Right atrium auricular region (tissue), 2 donors: ENCODE measurements around the gene ARRDC3. TPM values are rescaled to one million over a fixed set of nuclear protein-coding genes. Genes with fewer than 3 reads are reported as not detected.

Experiments
- DNase-seq: peaks from one replicate; pipeline ENCODE4 v3.0.0-alpha.2; 2019; ENCODE audit warnings: low spot score
- H3K27ac ChIP-seq, 2 donors: fragments of 200-600 bp; sonication (generic); 1 replicate in 1 of 2; 2 replicates in 1 of 2; pipeline ENCODE4 v1.5.1; 2016 to 2019
- H3K27me3 ChIP-seq, 2 donors: fragments of 200-600 bp; sonication (generic); one replicate each; pipeline versions ENCODE4 v1.5.1 to v1.6.0; 2017 to 2019
- H3K36me3 ChIP-seq: fragments of 200-600 bp; sonication (generic); one replicate; pipeline ENCODE4 v1.5.1; 2016
- H3K4me1 ChIP-seq, 2 donors: fragments of 200-600 bp; sonication (generic); one replicate each; pipeline versions ENCODE4 v1.5.1 to v1.6.0; 2017 to 2019
- H3K4me3 ChIP-seq, 2 donors: fragments of 200-600 bp; sonication (generic); 1 replicate in 1 of 2; 2 replicates in 1 of 2; pipeline ENCODE4 v1.5.1; 2017 to 2019; ENCODE audit warnings: mild to moderate bottlenecking in 1 of 2, moderate library complexity in 1 of 2
- H3K9me3 ChIP-seq, 2 donors: fragments of 200-600 bp; sonication (generic); one replicate each; pipeline ENCODE4 v1.5.1; 2019
- total RNA-seq, 2 donors: library from RNA; depleted of rRNA; stranded (reverse); fragments of >200 nt; gene quantifications; one replicate each; pipeline ENCODE4 v1.1.0, GENCODE V29; 2016
- TF ChIP-seq, protein P1 (sequence below), 2 donors: fragments of 200-600 bp; sonication (generic); IDR thresholded peaks; one replicate each; pipeline ENCODE4 v1.5.1; 2019; ENCODE audit warnings: antibody characterized with exemption in 2 of 2

The ARRDC3 gene
- total RNA-seq, 2 donors from 2014 or later, result 11.2 to 15.2 TPM

DNA sequence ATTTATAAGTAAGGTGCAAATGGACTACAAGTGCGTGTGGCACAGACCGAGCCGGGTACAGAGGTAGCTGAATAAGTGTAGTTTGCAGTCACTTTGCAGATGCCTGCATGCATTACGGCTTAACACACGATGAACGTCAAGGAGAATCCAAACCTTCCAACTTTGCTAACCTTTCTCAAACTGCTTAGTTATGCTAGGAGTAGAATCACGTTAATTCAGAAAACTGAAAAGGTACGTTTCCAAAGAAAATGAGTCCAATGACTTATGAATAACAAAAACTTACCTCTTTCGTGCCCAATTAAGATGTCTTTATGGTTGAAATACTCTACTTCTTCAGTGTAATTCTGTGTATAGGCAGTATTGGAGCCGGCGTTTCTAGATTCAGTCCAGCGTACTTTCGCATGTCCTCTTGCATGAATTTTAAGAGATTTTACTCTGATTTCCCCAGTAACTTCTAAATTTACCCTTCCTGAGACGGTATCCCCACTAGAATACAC, 539 bp downstream of the ARRDC3 start:
- no peak for DNase-seq
- Histone ChIP-seq H3K27ac (peak overlapping the region; percentile 99), H3K4me1 (peaks cover 0 to 27% of the 10 kb centered on the region in 2 donors), H3K36me3 (peaks cover 5% of the 10 kb centered on the region), H3K27me3 (no peaks in the 10 kb centered on the region), H3K4me3 (peak overlapping the region; percentile 66 to 73), H3K9me3 (no peaks in the 10 kb centered on the region)
- TF ChIP-seq, protein P1, sequence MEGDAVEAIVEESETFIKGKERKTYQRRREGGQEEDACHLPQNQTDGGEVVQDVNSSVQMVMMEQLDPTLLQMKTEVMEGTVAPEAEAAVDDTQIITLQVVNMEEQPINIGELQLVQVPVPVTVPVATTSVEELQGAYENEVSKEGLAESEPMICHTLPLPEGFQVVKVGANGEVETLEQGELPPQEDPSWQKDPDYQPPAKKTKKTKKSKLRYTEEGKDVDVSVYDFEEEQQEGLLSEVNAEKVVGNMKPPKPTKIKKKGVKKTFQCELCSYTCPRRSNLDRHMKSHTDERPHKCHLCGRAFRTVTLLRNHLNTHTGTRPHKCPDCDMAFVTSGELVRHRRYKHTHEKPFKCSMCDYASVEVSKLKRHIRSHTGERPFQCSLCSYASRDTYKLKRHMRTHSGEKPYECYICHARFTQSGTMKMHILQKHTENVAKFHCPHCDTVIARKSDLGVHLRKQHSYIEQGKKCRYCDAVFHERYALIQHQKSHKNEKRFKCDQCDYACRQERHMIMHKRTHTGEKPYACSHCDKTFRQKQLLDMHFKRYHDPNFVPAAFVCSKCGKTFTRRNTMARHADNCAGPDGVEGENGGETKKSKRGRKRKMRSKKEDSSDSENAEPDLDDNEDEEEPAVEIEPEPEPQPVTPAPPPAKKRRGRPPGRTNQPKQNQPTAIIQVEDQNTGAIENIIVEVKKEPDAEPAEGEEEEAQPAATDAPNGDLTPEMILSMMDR (IDR thresholded peaks at IDR 0.05), result no peak

DNA sequence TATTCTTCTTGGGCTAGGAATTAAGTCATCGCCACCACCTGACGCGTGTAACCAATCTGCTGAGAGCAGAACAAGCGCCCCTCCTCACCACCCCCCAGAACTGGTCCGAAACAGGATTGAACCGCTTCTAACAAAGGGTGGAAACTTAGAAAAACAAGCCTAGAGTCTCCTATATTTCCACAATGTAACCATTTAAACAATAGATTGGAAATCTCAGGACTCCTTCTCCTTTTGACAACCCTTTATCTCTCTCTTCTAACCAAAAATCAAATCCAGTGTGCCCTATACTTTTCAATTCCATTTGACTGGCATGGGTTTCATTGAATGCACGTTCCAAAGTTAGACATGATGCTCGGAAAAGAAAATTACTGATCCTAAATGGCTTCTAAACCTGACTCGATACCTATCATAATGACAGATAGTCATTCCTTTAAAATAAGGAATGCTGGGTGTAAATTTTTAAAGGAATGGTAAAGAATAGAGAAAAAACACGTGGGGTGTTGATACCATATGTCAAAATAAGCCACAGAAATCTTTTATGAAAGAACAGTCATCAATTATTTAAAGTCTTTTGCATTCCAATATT, 1.2 kb downstream of the ARRDC3 start:
- Histone ChIP-seq H3K36me3 (peaks cover 5% of the 10 kb centered on the region), H3K9me3 (no peaks in the 10 kb centered on the region), H3K4me1 (peaks cover 0 to 31% of the 10 kb centered on the region in 2 donors), H3K27me3 (no peaks in the 10 kb centered on the region), H3K4me3 (peak overlapping the region; percentile 66 to 73), H3K27ac (peak overlapping the region; percentile 99)
- TF ChIP-seq, protein P1 (IDR thresholded peaks at IDR 0.05), result no peak
- peak; percentile 82 for DNase-seq

DNA sequence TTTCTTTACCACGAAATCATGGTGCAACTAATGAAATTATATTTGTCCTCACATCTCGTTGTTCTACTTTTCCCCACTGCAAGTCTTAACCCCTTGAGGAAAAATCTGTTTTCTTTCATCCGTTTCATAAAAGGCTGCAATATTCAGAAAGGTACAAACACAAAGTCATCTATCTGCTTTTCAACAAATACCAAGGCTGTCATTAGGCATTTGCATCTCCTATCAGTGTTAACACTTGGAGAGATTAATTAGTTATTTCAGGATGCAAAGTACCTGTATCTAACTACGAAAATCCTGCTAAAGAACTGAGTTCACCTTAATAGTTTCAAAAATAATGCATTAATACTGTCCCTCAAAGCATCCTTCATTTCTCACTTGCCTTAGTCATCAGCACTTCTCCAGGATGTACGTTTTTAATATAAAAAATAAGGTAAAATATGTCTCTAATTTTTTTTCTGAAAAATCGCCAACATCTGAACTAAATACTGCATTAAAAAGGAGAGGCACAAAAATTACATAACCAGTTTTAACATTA, 1.8 kb downstream of the ARRDC3 start:
- Histone ChIP-seq H3K27ac (peak overlapping the region; percentile 99), H3K27me3 (no peaks in the 10 kb centered on the region), H3K4me1 (peaks cover 0 to 31% of the 10 kb centered on the region in 2 donors), H3K36me3 (peaks cover 5% of the 10 kb centered on the region), H3K4me3 (peak overlapping the region; percentile 66 to 73), H3K9me3 (no peaks in the 10 kb centered on the region)
- TF ChIP-seq, protein P1 (IDR thresholded peaks at IDR 0.05), result no peak
- no peak for DNase-seq

DNA sequence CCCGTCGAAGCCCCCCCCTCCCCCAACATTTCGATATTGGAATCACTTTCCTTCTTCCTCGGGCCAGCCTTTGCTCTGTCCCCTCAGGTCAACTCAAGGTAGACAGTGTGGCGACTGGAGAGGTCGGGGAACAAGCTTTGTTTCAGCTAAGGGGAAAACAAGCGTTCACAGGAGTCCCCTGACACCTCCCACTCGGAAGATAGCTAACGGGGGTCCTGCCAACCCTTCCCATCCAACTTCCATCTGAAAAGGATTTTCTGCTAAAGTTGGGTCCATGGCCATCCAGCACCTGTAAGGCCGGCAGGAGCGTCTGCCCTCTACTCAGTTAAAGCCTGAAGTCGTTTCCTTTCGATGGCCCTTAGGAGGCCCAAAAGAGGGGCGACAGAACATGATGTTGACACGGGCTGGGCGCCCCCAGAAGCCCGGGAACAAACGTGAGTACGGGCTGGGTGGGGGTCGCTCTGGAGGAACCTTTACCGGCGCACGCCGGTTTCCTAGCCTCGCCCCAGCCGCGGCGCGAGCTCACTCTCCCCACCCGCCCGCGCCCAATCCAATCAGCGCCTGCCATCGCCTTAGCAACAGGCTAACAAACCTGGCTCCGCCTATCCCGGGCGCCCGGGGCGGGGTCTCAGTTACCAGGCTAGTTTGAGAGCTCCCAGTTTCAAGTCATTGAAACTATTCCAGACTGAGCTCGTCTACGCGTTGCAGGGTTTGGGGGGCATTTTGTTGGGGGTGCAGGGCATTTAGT, 2.5 kb downstream of the ARRDC3 start:
- Histone ChIP-seq H3K36me3 (peaks cover 7% of the 10 kb centered on the region), H3K9me3 (no peaks in the 10 kb centered on the region), H3K4me3 (peak overlapping the region; percentile 66 to 73), H3K27me3 (no peaks in the 10 kb centered on the region), H3K4me1 (peaks cover 0 to 35% of the 10 kb centered on the region in 2 donors), H3K27ac (peak overlapping the region; percentile 99)
- TF ChIP-seq, protein P1 (IDR thresholded peaks at IDR 0.05), result no peak
- peak; percentile 99 for DNase-seq

DNA sequence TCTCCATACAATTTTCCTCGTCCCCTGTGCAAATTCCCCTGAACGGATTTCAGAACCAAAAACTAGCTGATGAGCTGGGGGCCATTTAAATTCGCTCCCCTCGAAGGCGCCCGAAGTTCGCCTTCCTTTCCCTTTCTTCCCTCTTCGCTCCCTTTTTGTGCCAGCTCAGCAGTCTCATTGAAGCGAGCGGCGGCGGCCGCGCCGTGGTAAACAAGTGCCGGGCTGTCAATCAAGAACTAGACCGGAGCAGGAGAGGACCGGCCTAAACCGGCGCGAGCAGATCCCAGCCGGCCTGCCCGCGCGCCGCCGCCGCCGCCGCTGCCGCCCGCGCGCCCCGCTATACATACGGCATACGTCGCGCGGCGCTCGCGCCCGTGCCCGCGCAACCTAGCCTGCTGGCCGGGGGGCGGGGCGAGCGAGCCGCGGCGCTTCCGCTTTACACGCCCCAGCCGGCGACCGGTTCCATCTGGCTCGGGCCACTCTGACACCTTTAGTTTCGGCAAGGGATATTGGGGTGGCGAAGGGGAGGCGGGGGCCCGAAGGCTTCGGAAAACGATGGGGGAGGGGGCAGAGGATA, 3.1 kb downstream of the ARRDC3 start:
- H3K4me3 ChIP-seq, result peak overlapping the region; percentile 66 to 73
- TF ChIP-seq, protein P1 (IDR thresholded peaks at IDR 0.05), result no peak
- H3K27ac ChIP-seq, result peak overlapping the region; percentile 99
- peaks cover 0 to 37% of the 10 kb centered on the region in 2 donors for H3K4me1 ChIP-seq
- DNase-seq, result peak; percentile 93
- H3K9me3 ChIP-seq, result no peaks in the 10 kb centered on the region
- H3K36me3 ChIP-seq, result peaks cover 14% of the 10 kb centered on the region
- no peaks in the 10 kb centered on the region for H3K27me3 ChIP-seq
